HepG2 (cell line): ENCODE results near the gene FITM1. TPM values are rescaled to one million over a fixed set of nuclear protein-coding genes. Genes with fewer than 3 reads are reported as not detected.

Source experiments
- ATF1 ChIP-seq: IDR thresholded peaks from 2 replicates; pipeline ENCODE4 v1.6.1; 2016; ENCODE audit warnings: mild to moderate bottlenecking, control low read depth
- ATF4 ChIP-seq, 2 experiments: fragments of 450-650 bp in 1 of 2; sonication (generic) in 1 of 2; formaldehyde crosslinking; IDR thresholded peaks; 2 replicates each; pipeline versions ENCODE4 v1.5.0 to v1.8.0; 2020 to 2022; ENCODE audit warnings: mild to moderate bottlenecking in 1 of 2, missing genetic modification reagents in 1 of 2
- GABPA ChIP-seq, 2 experiments: IDR thresholded peaks; 2 replicates each; pipeline ENCODE4 v1.6.1; 2011 to 2016; ENCODE audit warnings: low read depth in 2 of 2, low read length in 1 of 2, missing biosample characterization in 1 of 2, missing genetic modification characterization in 1 of 2
- GATAD1 ChIP-seq: IDR thresholded peaks from 2 replicates; pipeline ENCODE4 v1.6.1; 2016; ENCODE audit warnings: missing genetic modification reagents, missing compliant biosample characterization
- JARID2 ChIP-seq: sonication (generic); formaldehyde crosslinking; IDR thresholded peaks from 2 replicates; pipeline ENCODE4 v1.8.1; 2023; ENCODE audit warnings: missing genetic modification reagents, inconsistent platforms; ENCODE audit not compliant: insufficient replicate concordance
- KLF15 ChIP-seq: sonication (generic); formaldehyde crosslinking; IDR thresholded peaks from 2 replicates; pipeline ENCODE4 v1.8.1; 2023; ENCODE audit warnings: borderline replicate concordance, mild to moderate bottlenecking, inconsistent platforms, missing genetic modification reagents, mixed read lengths
- MEF2D ChIP-seq: sonication (generic); formaldehyde crosslinking; IDR thresholded peaks from 2 replicates; pipeline ENCODE4 v1.5.1; 2020; ENCODE audit warnings: mild to moderate bottlenecking, missing genetic modification reagents
- NFE2L2 ChIP-seq: fragments of 150-350 bp; IDR thresholded peaks from 2 replicates; pipeline ENCODE4 v1.6.1; 2014; ENCODE audit warnings: low read length
- NFIC ChIP-seq: IDR thresholded peaks from 2 replicates; pipeline ENCODE4 v1.6.1; 2012; ENCODE audit warnings: mild to moderate bottlenecking, low read length, inconsistent platforms
- NR1H2 ChIP-seq: sonication (generic); formaldehyde crosslinking; IDR thresholded peaks from 2 replicates; pipeline ENCODE4 v1.8.1; 2022; ENCODE audit warnings: low read depth, missing genetic modification reagents, borderline replicate concordance
- RBM39 ChIP-seq: fragments of 200-400 bp; formaldehyde crosslinking; IDR thresholded peaks from one replicate; pipeline ENCODE4 v1.6.1; 2018; ENCODE audit warnings: antibody characterized with exemption, mild to moderate bottlenecking, low read depth, low read length; ENCODE audit not compliant: poor library complexity, severe bottlenecking
- REPIN1 ChIP-seq: sonication (generic); formaldehyde crosslinking; IDR thresholded peaks from 2 replicates; pipeline ENCODE4 v1.8.0; 2022; ENCODE audit warnings: missing genetic modification reagents, low read depth, mild to moderate bottlenecking, borderline replicate concordance
- RERE ChIP-seq: IDR thresholded peaks from 2 replicates; pipeline ENCODE4 v1.6.1; 2016; ENCODE audit warnings: low read depth, missing genetic modification reagents, missing compliant biosample characterization
- TOE1 ChIP-seq: sonication (generic); formaldehyde crosslinking; IDR thresholded peaks from 2 replicates; pipeline ENCODE4 v1.4.0; 2020; ENCODE audit warnings: mild to moderate bottlenecking, missing genetic modification reagents
- ZBTB20 ChIP-seq: sonication (generic); formaldehyde crosslinking; IDR thresholded peaks from 2 replicates; pipeline ENCODE4 v1.8.1; 2023; ENCODE audit warnings: missing genetic modification reagents, low read depth, mild to moderate bottlenecking, borderline replicate concordance
- ZBTB33 ChIP-seq: sonication (generic); formaldehyde crosslinking; IDR thresholded peaks from 2 replicates; pipeline ENCODE4 v1.4.0; 2020; ENCODE audit warnings: missing genetic modification reagents
- ZFYVE20 ChIP-seq: sonication (generic); formaldehyde crosslinking; IDR thresholded peaks from 2 replicates; pipeline ENCODE4 v1.8.0; 2023; ENCODE audit warnings: low read depth, mild to moderate bottlenecking, moderate library complexity, missing genetic modification reagents, borderline replicate concordance
- ZNF207 ChIP-seq: fragments of 450-650 bp; IDR thresholded peaks from 2 replicates; pipeline ENCODE4 v1.6.1; 2016; ENCODE audit warnings: antibody characterized with exemption, borderline replicate concordance
- ZNF292 ChIP-seq: sonication (generic); formaldehyde crosslinking; IDR thresholded peaks from 2 replicates; pipeline ENCODE4 v1.8.1; 2022; ENCODE audit warnings: mild to moderate bottlenecking, low read depth, missing genetic modification reagents, borderline replicate concordance
- ZNF550 ChIP-seq: sonication (generic); formaldehyde crosslinking; IDR thresholded peaks from 2 replicates; pipeline ENCODE4 v1.4.0; 2020; ENCODE audit warnings: mild to moderate bottlenecking, missing genetic modification reagents, borderline replicate concordance
- ZSCAN12 ChIP-seq: sonication (generic); formaldehyde crosslinking; IDR thresholded peaks from 2 replicates; pipeline ENCODE4 v1.9.0; 2021; ENCODE audit warnings: mild to moderate bottlenecking, missing genetic modification reagents
- polyA plus RNA-seq, 8 experiments: library from polyadenylated mRNA; depleted of rRNA in 3 of 8; stranded (reverse) in 7 of 8; unstranded in 1 of 8; fragments of >200 nt; fragmentation: Illumina TruSeq in 4 of 8; extraction: Trizol in 4 of 8; gene quantifications; 2 replicates each; pipeline versions ENCODE4 v1.2.1 to v1.2.3, GENCODE V29; 2011 to 2016; ENCODE audit warnings: low read depth in 4 of 8, missing spikeins in 1 of 8, mixed read lengths in 1 of 8; ENCODE audit not compliant: insufficient read depth in 1 of 8
- total RNA-seq, 5 experiments: library from RNA; depleted of rRNA; stranded (reverse); fragments of >200 nt; fragmentation: Illumina TruSeq; extraction: Trizol; gene quantifications; 2 replicates each; pipeline ENCODE4 v1.2.3, GENCODE V29; 2016; ENCODE audit warnings: low read depth in 1 of 5

Gene FITM1
- total and polyA plus RNA-seq, 2 of the 13 experiments (the other 11 are each of a cell fraction or from before 2014, with no cell fraction given) = 2.7 to 5.8 TPM

- TF ChIP-seq NR1H2 (CRISPR knock-in tag) (no peak), RERE (CRISPR knock-in tag) (no peak), TOE1 (CRISPR knock-in tag) (no peak; the same call in 1 of the 2 replicates), ATF4 (CRISPR knock-in tag; IDR thresholded peaks at IDR 0.05) (no peak), NFIC (no peak), MEF2D (CRISPR knock-in tag) (peak; percentile 99), ZSCAN12 (CRISPR knock-in tag) (no peak), RBM39 (no peak), ZNF292 (CRISPR knock-in tag) (no peak), GABPA (IDR thresholded peaks at IDR 0.05; ENCODE audit: low read depth, low read length) (no peak), GABPA (CRISPR knock-in tag; IDR thresholded peaks at IDR 0.05; ENCODE audit: low read depth) (no peak), ZBTB33 (CRISPR knock-in tag) (no peak), ZBTB20 (CRISPR knock-in tag) (peak; percentile 62; the same call in 1 of the 2 replicates), REPIN1 (CRISPR knock-in tag) (no peak), ZNF207 (no peak), NFE2L2 (no peak), KLF15 (CRISPR knock-in tag) (no peak), ZNF550 (CRISPR knock-in tag) (0 out of 2 replicates have a peak, but pooled peaks have one; percentile 65), JARID2 (CRISPR knock-in tag) (no peak), ZFYVE20 (CRISPR knock-in tag) (0 out of 2 replicates have a peak, but pooled peaks have one; percentile 42), ATF1 (CRISPR knock-in tag) (no peak), GATAD1 (CRISPR knock-in tag) (0 out of 2 replicates have a peak, but pooled peaks have one; percentile 28)
Observed at GRCh38 chr14:24130717-24131548, 474 bp downstream of the FITM1 start (continued).
